ENCODE measurements around the gene CHCHD3. TPM values are rescaled to one million over a fixed set of nuclear protein-coding genes. Genes with fewer than 3 reads are reported as not detected.

Gene CHCHD3
- total and polyA plus RNA-seq, 4 donors = 29.1 to 50.3 (median 36.0) TPM

DNA sequence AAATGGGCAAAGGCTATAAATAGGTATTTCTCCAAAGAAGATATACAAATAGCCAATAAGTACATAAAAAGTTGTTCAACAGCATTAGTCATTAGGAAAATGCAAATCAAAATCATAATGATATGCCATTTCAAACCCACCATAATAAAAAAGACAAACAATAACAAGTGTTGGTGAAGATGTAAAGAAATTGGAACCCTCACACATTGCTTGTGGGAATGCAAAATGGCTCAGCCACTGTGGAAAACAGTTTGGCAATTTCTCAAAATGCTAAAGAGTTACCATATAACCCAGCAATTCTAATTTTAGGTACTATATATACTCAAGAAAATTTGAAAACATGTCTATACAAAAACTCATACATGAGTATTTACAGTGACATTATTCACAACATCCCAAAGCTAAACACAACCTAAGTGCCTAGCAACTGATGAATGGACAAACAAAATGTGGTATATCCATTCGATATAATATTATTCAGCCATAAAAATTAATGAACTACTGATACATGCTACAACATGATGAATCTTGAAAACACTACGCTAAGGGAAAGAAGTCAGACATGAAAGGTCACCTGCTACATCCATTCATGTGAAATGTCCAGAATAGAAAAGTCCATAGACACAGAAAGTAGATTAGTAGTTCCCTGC lies 55.6 kb downstream of the CHCHD3 start:
- DNase-seq (no peak), ATAC-seq (ENCODE audit: low FRiP score) (no peak)
- H3K27ac ChIP-seq (ENCODE audit: low read depth in 1 of 2, low read length in 2 of 2) = no peak overlapping the region
- H3K9me3 ChIP-seq (ENCODE audit: control insufficient read depth, low read length) = no peaks in the 10 kb centered on the region
- WGBS, 2 donors = 97% methylated on average over 2 of the region's 2 CpGs
- H3K4me1 ChIP-seq (ENCODE audit: control insufficient read depth in 1 of 2, insufficient read depth in 2 of 2, low read length in 2 of 2) = peaks cover 1 to 5% of the 10 kb centered on the region in 2 donors
- H3K27me3 ChIP-seq (ENCODE audit: control insufficient read depth in 1 of 2, insufficient read depth in 2 of 2, low read length in 1 of 2) = no peaks in the 10 kb centered on the region
- intact Hi-C loops (cut with DNase I) = no loop called here
- no peaks in the 10 kb centered on the region for H3K36me3 ChIP-seq (ENCODE audit: control insufficient read depth in 1 of 2, insufficient read depth in 2 of 2, low read length in 1 of 2)
- no peak overlapping the region for H3K4me3 ChIP-seq (ENCODE audit: low read length in 2 of 2)

DNA sequence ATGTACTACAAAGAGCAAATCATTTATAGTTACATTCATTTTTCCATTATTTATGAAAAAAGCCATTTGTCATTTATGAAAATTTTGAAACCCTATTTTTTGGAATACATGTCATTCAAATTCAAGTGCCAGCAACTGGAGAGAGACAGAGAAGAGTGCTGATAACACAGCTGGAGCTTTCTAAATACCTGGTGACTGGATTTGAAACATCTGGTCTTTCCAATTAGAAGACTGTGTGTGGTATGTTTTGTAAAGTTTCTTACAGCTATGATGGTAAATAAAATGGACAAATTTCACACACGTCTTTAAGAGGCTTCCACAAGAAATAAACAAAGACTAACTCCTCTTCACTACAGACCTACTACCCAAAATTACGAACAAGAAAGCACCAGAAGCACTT lies 56.8 kb downstream of the CHCHD3 start:
- Histone ChIP-seq H3K27me3 (ENCODE audit: control insufficient read depth in 1 of 2, insufficient read depth in 2 of 2, low read length in 1 of 2) (no peaks in the 10 kb centered on the region), H3K4me3 (ENCODE audit: low read length in 2 of 2) (no peak overlapping the region), H3K27ac (ENCODE audit: low read depth in 1 of 2, low read length in 2 of 2) (no peak overlapping the region), H3K36me3 (ENCODE audit: control insufficient read depth in 1 of 2, insufficient read depth in 2 of 2, low read length in 1 of 2) (no peaks in the 10 kb centered on the region), H3K4me1 (ENCODE audit: control insufficient read depth in 1 of 2, insufficient read depth in 2 of 2, low read length in 2 of 2) (peaks cover 1 to 5% of the 10 kb centered on the region in 2 donors), H3K9me3 (ENCODE audit: control insufficient read depth, low read length) (no peaks in the 10 kb centered on the region)
- intact Hi-C loops (cut with DNase I) = no loop called here
- WGBS, 2 donors = 94 to 98% methylated on average over 2 of the region's 2 CpGs
- ATAC-seq (ENCODE audit: low FRiP score) (no peak), DNase-seq (no peak)

DNA sequence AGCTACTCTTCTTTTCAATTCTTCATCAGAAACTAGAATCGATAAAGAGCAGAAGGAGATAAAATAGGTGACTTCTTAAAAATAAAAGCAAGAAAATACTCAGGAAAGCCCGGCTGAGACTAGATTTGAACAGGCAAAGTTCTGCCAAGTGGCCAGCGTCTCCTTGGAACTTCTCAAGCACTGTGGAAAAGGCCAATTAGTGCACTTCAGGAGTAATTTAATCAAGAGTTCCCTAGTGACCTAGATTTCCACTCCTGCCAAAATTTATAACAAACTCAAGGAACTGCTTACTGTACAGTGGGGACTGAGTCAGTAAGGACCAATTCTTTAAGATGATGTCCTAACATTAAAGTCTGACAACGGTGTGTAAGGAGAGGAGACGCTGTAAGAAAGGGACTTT lies 57.3 kb downstream of the CHCHD3 start:
- Histone ChIP-seq H3K27me3 (ENCODE audit: control insufficient read depth in 1 of 2, insufficient read depth in 2 of 2, low read length in 1 of 2) (no peaks in the 10 kb centered on the region), H3K9me3 (ENCODE audit: control insufficient read depth, low read length) (no peaks in the 10 kb centered on the region), H3K36me3 (ENCODE audit: control insufficient read depth in 1 of 2, insufficient read depth in 2 of 2, low read length in 1 of 2) (no peaks in the 10 kb centered on the region), H3K4me3 (ENCODE audit: low read length in 2 of 2) (no peak overlapping the region), H3K4me1 (ENCODE audit: control insufficient read depth in 1 of 2, insufficient read depth in 2 of 2, low read length in 2 of 2) (peaks cover 1 to 6% of the 10 kb centered on the region in 2 donors), H3K27ac (ENCODE audit: low read depth in 1 of 2, low read length in 2 of 2) (no peak overlapping the region)
- 81 to 83% methylated on average over 5 of the region's 5 CpGs for WGBS, 2 donors
- no peak for ATAC-seq (ENCODE audit: low FRiP score)
- intact Hi-C loops (cut with DNase I) = no loop called here
- DNase-seq = no peak

DNA sequence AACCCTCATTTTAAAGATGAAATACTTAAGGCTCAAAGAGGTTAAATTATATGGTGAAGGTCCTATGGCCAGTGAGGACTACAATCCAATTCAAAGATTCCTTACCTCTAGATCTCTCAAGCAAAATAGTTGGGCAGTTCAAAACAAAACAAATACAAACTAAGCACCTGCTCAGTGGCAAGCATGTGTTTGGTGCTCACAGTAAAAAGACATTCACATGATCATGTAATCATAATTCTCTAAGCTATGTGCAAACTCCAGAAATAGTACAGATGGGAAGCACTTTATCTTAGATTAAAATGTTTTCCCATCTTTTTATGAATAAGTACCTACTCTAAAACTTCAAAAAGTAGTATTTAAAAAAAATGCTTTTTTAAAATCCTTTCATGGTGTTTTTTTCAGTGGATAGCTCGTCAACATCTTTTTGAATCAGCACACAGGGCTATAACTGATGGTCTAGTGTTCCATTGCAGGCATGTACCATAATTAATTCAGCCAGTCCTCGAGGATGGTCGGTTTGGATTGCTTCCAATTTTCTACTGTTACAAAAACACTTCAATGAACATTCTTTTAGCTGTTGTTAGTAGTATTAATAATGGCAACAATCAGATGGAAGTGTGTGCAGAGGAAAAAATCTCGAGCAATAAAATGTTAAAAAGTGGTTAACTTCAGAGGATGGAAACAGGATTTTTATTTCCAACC lies 58.4 kb downstream of the CHCHD3 start:
- Histone ChIP-seq H3K27me3 (ENCODE audit: control insufficient read depth in 1 of 2, insufficient read depth in 2 of 2, low read length in 1 of 2) (no peaks in the 10 kb centered on the region), H3K9me3 (ENCODE audit: control insufficient read depth, low read length) (no peaks in the 10 kb centered on the region), H3K4me3 (ENCODE audit: low read length in 2 of 2) (no peak overlapping the region), H3K36me3 (ENCODE audit: control insufficient read depth in 1 of 2, insufficient read depth in 2 of 2, low read length in 1 of 2) (no peaks in the 10 kb centered on the region), H3K4me1 (ENCODE audit: control insufficient read depth in 1 of 2, insufficient read depth in 2 of 2, low read length in 2 of 2) (peaks cover 1 to 5% of the 10 kb centered on the region in 2 donors), H3K27ac (ENCODE audit: low read depth in 1 of 2, low read length in 2 of 2) (no peak overlapping the region)
- DNase-seq (no peak), ATAC-seq (ENCODE audit: low FRiP score) (no peak)
- 62% methylated on average over 4 of the region's 4 CpGs for WGBS, 2 donors
- intact Hi-C loops (cut with DNase I) = no loop called here

DNA sequence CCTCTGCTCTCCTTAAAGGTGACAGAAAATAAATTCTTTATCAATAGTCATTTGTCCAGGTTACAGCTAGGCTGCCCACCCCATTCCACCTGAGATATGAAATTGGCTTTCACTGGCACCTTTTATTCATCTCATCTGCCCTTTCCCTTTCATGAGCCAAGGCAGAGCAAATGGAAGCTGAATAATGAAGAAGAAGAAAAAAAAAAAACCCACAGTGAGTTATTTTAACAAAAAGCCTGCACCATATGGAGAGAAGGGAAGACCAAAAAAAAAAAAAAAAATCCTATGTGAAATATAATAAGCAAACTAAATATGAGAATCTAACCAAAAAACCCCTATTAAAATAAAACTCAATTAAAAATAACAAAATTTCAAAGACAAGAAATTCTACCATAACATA lies 59.2 kb downstream of the CHCHD3 start:
- intact Hi-C loops (cut with DNase I) = no loop called here
- no peaks in the 10 kb centered on the region for H3K36me3 ChIP-seq (ENCODE audit: control insufficient read depth in 1 of 2, insufficient read depth in 2 of 2, low read length in 1 of 2)
- no peak overlapping the region for H3K27ac ChIP-seq (ENCODE audit: low read depth in 1 of 2, low read length in 2 of 2)
- H3K4me1 ChIP-seq (ENCODE audit: control insufficient read depth in 1 of 2, insufficient read depth in 2 of 2, low read length in 2 of 2) = peaks cover 1 to 5% of the 10 kb centered on the region in 2 donors
- no peaks in the 10 kb centered on the region for H3K9me3 ChIP-seq (ENCODE audit: control insufficient read depth, low read length)
- ATAC-seq (ENCODE audit: low FRiP score) (no peak), DNase-seq (no peak)
- H3K4me3 ChIP-seq (ENCODE audit: low read length in 2 of 2) = no peak overlapping the region
- no peaks in the 10 kb centered on the region for H3K27me3 ChIP-seq (ENCODE audit: control insufficient read depth in 1 of 2, insufficient read depth in 2 of 2, low read length in 1 of 2)

DNA sequence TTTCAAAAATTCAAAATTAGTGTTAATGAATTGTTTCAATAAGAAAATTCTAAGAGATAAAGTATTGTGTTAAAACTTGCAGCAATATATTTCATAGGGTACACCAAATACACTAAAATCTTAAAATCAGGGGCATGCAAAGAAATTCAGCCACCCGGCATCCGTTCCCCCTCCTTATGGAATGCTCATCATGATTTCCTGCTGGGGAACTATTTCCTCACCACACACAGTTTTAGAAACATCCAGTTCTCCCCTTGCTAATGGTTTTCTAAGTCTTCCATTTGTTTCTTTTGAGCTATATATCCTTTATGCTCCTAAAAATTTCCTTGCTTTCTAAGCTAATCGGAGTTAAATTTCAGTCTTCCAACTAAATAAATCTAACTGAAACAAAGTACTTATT lies 60.7 kb downstream of the CHCHD3 start:
- no peaks in the 10 kb centered on the region for H3K27me3 ChIP-seq (ENCODE audit: control insufficient read depth in 1 of 2, insufficient read depth in 2 of 2, low read length in 1 of 2)
- H3K4me1 ChIP-seq (ENCODE audit: control insufficient read depth in 1 of 2, insufficient read depth in 2 of 2, low read length in 2 of 2) = peaks cover 1 to 5% of the 10 kb centered on the region in 2 donors
- 65 to 85% methylated on average over 3 of the region's 3 CpGs for WGBS, 2 donors
- H3K9me3 ChIP-seq (ENCODE audit: control insufficient read depth, low read length) = no peaks in the 10 kb centered on the region
- no peak overlapping the region for H3K4me3 ChIP-seq (ENCODE audit: low read length in 2 of 2)
- ATAC-seq (ENCODE audit: low FRiP score) = no peak
- DNase-seq = no peak
- intact Hi-C loops (cut with DNase I) = no loop called here
- H3K36me3 ChIP-seq (ENCODE audit: control insufficient read depth in 1 of 2, insufficient read depth in 2 of 2, low read length in 1 of 2) = no peaks in the 10 kb centered on the region
- H3K27ac ChIP-seq (ENCODE audit: low read depth in 1 of 2, low read length in 2 of 2) = no peak overlapping the region

DNA sequence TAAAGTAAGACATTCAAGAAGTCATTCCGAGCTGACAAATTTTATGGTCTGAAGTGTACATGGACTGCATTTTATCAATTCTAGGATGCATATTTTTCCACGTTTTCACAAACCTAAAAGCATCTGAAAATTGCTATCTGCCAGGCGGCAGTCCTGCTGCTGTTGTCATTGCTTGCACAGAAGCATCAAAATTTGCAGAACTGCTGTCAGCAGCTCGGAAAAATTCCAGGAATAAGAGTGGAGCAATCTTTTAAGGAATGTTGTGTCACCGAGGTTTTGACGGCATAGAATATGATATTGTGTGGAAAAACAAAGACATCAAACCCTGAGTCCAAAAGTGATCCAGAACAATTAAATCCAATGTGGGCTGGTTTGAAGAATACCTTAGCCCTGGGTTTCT lies 61.4 kb downstream of the CHCHD3 start:
- WGBS, 2 donors = 83 to 88% methylated on average over 6 of the region's 6 CpGs
- Histone ChIP-seq H3K36me3 (ENCODE audit: control insufficient read depth in 1 of 2, insufficient read depth in 2 of 2, low read length in 1 of 2) (no peaks in the 10 kb centered on the region), H3K4me3 (ENCODE audit: low read length in 2 of 2) (no peak overlapping the region), H3K9me3 (ENCODE audit: control insufficient read depth, low read length) (no peaks in the 10 kb centered on the region), H3K4me1 (ENCODE audit: control insufficient read depth in 1 of 2, insufficient read depth in 2 of 2, low read length in 2 of 2) (peaks cover 1 to 5% of the 10 kb centered on the region in 2 donors), H3K27me3 (ENCODE audit: control insufficient read depth in 1 of 2, insufficient read depth in 2 of 2, low read length in 1 of 2) (no peaks in the 10 kb centered on the region), H3K27ac (ENCODE audit: low read depth in 1 of 2, low read length in 2 of 2) (no peak overlapping the region)
- DNase-seq (no peak), ATAC-seq (ENCODE audit: low FRiP score) (no peak)
- intact Hi-C loops (cut with DNase I) = no loop called here

DNA sequence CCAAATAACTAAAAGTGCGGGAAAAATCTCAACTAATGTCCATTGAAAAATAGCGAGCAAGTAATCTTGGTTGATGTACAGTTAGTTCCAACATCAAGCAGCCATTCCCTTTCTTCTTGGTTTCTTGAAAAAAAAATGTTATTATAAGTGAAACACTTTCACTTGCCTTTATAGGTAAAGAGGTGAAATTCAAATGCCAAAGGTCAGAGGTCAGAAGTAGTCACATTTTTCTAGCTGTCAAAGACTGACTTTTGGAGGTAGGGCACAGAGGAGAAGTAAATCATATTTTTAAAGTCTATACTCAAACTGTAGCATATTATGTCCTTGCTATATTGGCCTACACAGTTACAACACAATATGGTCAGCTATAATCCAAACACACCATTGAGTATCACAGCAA lies 62.3 kb downstream of the CHCHD3 start:
- Histone ChIP-seq H3K4me3 (ENCODE audit: low read length in 2 of 2) (no peak overlapping the region), H3K4me1 (ENCODE audit: control insufficient read depth in 1 of 2, insufficient read depth in 2 of 2, low read length in 2 of 2) (peaks cover 1 to 4% of the 10 kb centered on the region in 2 donors), H3K27ac (ENCODE audit: low read depth in 1 of 2, low read length in 2 of 2) (no peak overlapping the region), H3K36me3 (ENCODE audit: control insufficient read depth in 1 of 2, insufficient read depth in 2 of 2, low read length in 1 of 2) (no peaks in the 10 kb centered on the region), H3K9me3 (ENCODE audit: control insufficient read depth, low read length) (no peaks in the 10 kb centered on the region), H3K27me3 (ENCODE audit: control insufficient read depth in 1 of 2, insufficient read depth in 2 of 2, low read length in 1 of 2) (no peaks in the 10 kb centered on the region)
- intact Hi-C loops (cut with DNase I) = no loop called here
- no peak for DNase-seq
- 96 to 98% methylated on average over 2 of the region's 2 CpGs for WGBS, 2 donors
- ATAC-seq (ENCODE audit: low FRiP score) = no peak

DNA sequence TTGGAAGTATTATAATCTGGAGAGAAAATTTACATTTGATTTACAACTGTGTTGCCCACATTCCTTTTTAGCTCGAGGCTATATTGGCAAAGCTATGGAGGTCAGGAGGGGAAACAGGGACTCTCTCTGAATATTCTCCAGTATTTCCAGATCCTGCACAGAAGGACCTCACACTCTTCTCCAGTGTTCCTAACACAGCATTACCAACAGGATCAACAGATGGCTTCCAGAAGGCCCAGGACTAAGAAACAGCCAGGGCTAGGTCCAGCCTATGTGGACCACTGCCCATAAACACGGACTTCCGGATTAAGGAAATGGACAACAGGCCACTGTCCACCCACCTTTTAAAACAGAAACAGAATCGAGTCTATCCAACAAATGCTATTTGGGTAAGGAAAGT lies 65.3 kb downstream of the CHCHD3 start:
- no peaks in the 10 kb centered on the region for H3K27me3 ChIP-seq (ENCODE audit: control insufficient read depth in 1 of 2, insufficient read depth in 2 of 2, low read length in 1 of 2)
- no peak overlapping the region for H3K27ac ChIP-seq (ENCODE audit: low read depth in 1 of 2, low read length in 2 of 2)
- DNase-seq (no peak), ATAC-seq (ENCODE audit: low FRiP score) (no peak)
- no peak overlapping the region for H3K4me3 ChIP-seq (ENCODE audit: low read length in 2 of 2)
- WGBS, 2 donors = 65 to 75% methylated on average over 4 of the region's 4 CpGs
- intact Hi-C loops (cut with DNase I) = no loop called here
- H3K9me3 ChIP-seq (ENCODE audit: control insufficient read depth, low read length) = no peaks in the 10 kb centered on the region
- H3K36me3 ChIP-seq (ENCODE audit: control insufficient read depth in 1 of 2, insufficient read depth in 2 of 2, low read length in 1 of 2) = no peaks in the 10 kb centered on the region
- peaks cover 0 to 2% of the 10 kb centered on the region in 2 donors for H3K4me1 ChIP-seq (ENCODE audit: control insufficient read depth in 1 of 2, insufficient read depth in 2 of 2, low read length in 2 of 2)

Measured in aorta (tissue), 5 donors.